Neural cell (in vitro differentiated cells): ENCODE measurements around the gene ABI3BP. TPM values are rescaled to one million over a fixed set of nuclear protein-coding genes. Genes with fewer than 3 reads are reported as not detected.

Source experiments
- H2AFZ ChIP-seq: fragments of 200-600, 300-800 bp; sonication (generic), shearing (Covaris generic); 2 replicates; pipeline ENCODE4 v1.6.0; 2014; ENCODE audit warnings: low read depth, mild to moderate bottlenecking, antibody characterized with exemption, low read length, moderate library complexity
- H3F3A ChIP-seq: fragments of 200-600 bp; shearing (Covaris generic); 2 replicates; pipeline ENCODE4 v1.6.1; 2016; ENCODE audit warnings: mild to moderate bottlenecking, moderate library complexity, mixed read lengths, antibody characterized with exemption, low read length; ENCODE audit not compliant: insufficient read depth, poor library complexity, severe bottlenecking
- H3K27ac ChIP-seq: fragments of 200-600, 300-800 bp; sonication (generic), shearing (Covaris generic); 2 replicates; pipeline ENCODE4 v1.5.1; 2014; ENCODE audit warnings: mild to moderate bottlenecking, low read length, moderate library complexity
- H3K27me3 ChIP-seq: fragments of 300-800, 200-600 bp; sonication (generic), shearing (Covaris generic); 2 replicates; pipeline ENCODE4 v1.6.0; 2014; ENCODE audit warnings: mild to moderate bottlenecking, low read depth, low read length, moderate library complexity; ENCODE audit not compliant: insufficient read depth
- H3K36me3 ChIP-seq: fragments of 300-800, 200-600 bp; sonication (generic), shearing (Covaris generic); 2 replicates; pipeline ENCODE4 v1.5.1; 2014; ENCODE audit warnings: mild to moderate bottlenecking, antibody characterized with exemption, low read length, moderate library complexity; ENCODE audit not compliant: insufficient read depth
- H3K4me2 ChIP-seq: fragments of 300-800, 200-600 bp; sonication (generic), shearing (Covaris generic); 2 replicates; pipeline ENCODE4 v1.6.0; 2014; ENCODE audit warnings: mild to moderate bottlenecking, low read length
- H3K4me3 ChIP-seq: fragments of 300-800, 200-600 bp; sonication (generic), shearing (Covaris generic); 2 replicates; pipeline ENCODE4 v1.5.1; 2014; ENCODE audit warnings: mild to moderate bottlenecking, low read length, moderate library complexity
- H3K79me2 ChIP-seq: fragments of 200-600 bp; shearing (Covaris generic); replicated peaks from 2 replicates; pipeline ENCODE4 v1.6.0; 2014; ENCODE audit warnings: mild to moderate bottlenecking, low read length, moderate library complexity; ENCODE audit not compliant: insufficient read depth
- H3K9ac ChIP-seq: fragments of 300-800, 200-600 bp; sonication (generic), shearing (Covaris generic); 2 replicates; pipeline ENCODE4 v1.6.1; 2016; ENCODE audit warnings: mild to moderate bottlenecking, low read length, mixed read lengths
- H3K9me2 ChIP-seq: fragments of 200-600 bp; shearing (Covaris generic); 2 replicates; pipeline ENCODE4 v1.6.1; 2016; ENCODE audit warnings: mild to moderate bottlenecking, low read length, mixed read lengths; ENCODE audit not compliant: insufficient read depth
- H3K9me3 ChIP-seq: fragments of 200-600, 300-800 bp; sonication (generic), shearing (Covaris generic); 2 replicates; pipeline ENCODE4 v1.6.1; 2016; ENCODE audit warnings: mild to moderate bottlenecking, mixed run types, low read length, moderate library complexity, mixed read lengths
- H4K20me1 ChIP-seq: fragments of 200-600 bp; shearing (Covaris generic); 2 replicates; pipeline ENCODE4 v1.6.1; 2016; ENCODE audit warnings: mild to moderate bottlenecking, mixed run types; ENCODE audit not compliant: insufficient read depth
- CTCF ChIP-seq: fragments of 450-650 bp; IDR thresholded peaks from 2 replicates; pipeline ENCODE4 v1.5.1; 2014; ENCODE audit warnings: antibody characterized with exemption, mild to moderate bottlenecking, moderate library complexity; ENCODE audit not compliant: poor library complexity, severe bottlenecking
- EP300 ChIP-seq: fragments of 450-650 bp; conservative IDR thresholded peaks from 2 replicates; pipeline ENCODE4 v1.6.1; 2014; ENCODE audit warnings: antibody characterized with exemption, mild to moderate bottlenecking, moderate library complexity; ENCODE audit not compliant: poor library complexity, severe bottlenecking
- EZH2 ChIP-seq: fragments of 200-600, 300-800 bp; shearing (Covaris generic), sonication (generic); IDR thresholded peaks from 2 replicates; pipeline ENCODE4 v1.6.1; 2014; ENCODE audit warnings: antibody characterized with exemption, low read length, borderline replicate concordance, mild to moderate bottlenecking; ENCODE audit not compliant: insufficient read depth, poor library complexity, severe bottlenecking
- MXI1 ChIP-seq: fragments of 450-650 bp; conservative IDR thresholded peaks from 2 replicates; pipeline ENCODE4 v1.6.1; 2014; ENCODE audit warnings: antibody characterized with exemption, mild to moderate bottlenecking; ENCODE audit not compliant: poor library complexity, severe bottlenecking
- POLR2AphosphoS5 ChIP-seq: IDR thresholded peaks from 2 replicates; pipeline ENCODE4 v1.6.1; 2012
- RAD21 ChIP-seq: fragments of 450-650 bp; conservative IDR thresholded peaks from 2 replicates; pipeline ENCODE4 v1.6.1; 2014; ENCODE audit warnings: antibody characterized with exemption, mild to moderate bottlenecking, moderate library complexity
- REST ChIP-seq: IDR thresholded peaks from 2 replicates; pipeline ENCODE4 v1.6.1; 2012; ENCODE audit warnings: borderline replicate concordance
- SMC3 ChIP-seq: fragments of 450-650 bp; conservative IDR thresholded peaks from 2 replicates; pipeline ENCODE4 v1.6.1; 2014; ENCODE audit warnings: antibody characterized with exemption, mild to moderate bottlenecking, moderate library complexity; ENCODE audit not compliant: poor library complexity
- TAF1 ChIP-seq: IDR thresholded peaks from 2 replicates; pipeline ENCODE4 v1.6.1; 2012; ENCODE audit warnings: low read depth
- polyA plus RNA-seq: library from polyadenylated mRNA; depleted of rRNA; stranded (reverse); fragments of >200 nt; gene quantifications from 2 replicates; pipeline ENCODE4 v1.2.3, GENCODE V29; 2014

Gene ABI3BP
- polyA plus RNA-seq, 1 donor from 2014 or later = not detected

GRCh38 chr3:100954990-100955389 is 38.2 kb downstream of the ABI3BP start:
- Histone ChIP-seq H3K36me3 (no peaks in the 10 kb centered on the region), H3K79me2 (no peaks in the 10 kb centered on the region), H3K27ac (no peak overlapping the region), H3K9ac (no peak overlapping the region), H3K9me3 (no peaks in the 10 kb centered on the region), H4K20me1 (no peaks in the 10 kb centered on the region), H3K27me3 (no peaks in the 10 kb centered on the region), H3K4me3 (no peak overlapping the region), H3K4me2 (no peak overlapping the region), H3F3A (no peaks in the 10 kb centered on the region), H2AFZ (no peak overlapping the region), H3K9me2 (no peaks in the 10 kb centered on the region)
- TF ChIP-seq RAD21 (no peak), MXI1 (no peak), CTCF (no peak), SMC3 (no peak), EZH2 (no peak), REST (no peak), POLR2AphosphoS5 (no peak), TAF1 (no peak), EP300 (no peak)

GRCh38 chr3:100954199-100954935 is 38.9 kb downstream of the ABI3BP start:
- no peaks in the 10 kb centered on the region for H3K27me3 ChIP-seq
- no peaks in the 10 kb centered on the region for H3F3A ChIP-seq
- no peaks in the 10 kb centered on the region for H3K9me3 ChIP-seq
- H3K4me3 ChIP-seq = no peak overlapping the region
- H3K9me2 ChIP-seq = no peaks in the 10 kb centered on the region
- H3K4me2 ChIP-seq = no peak overlapping the region
- TF ChIP-seq POLR2AphosphoS5 = no peak
- no peak for TF ChIP-seq EZH2
- TF ChIP-seq MXI1 = no peak
- TF ChIP-seq EP300 = no peak
- TF ChIP-seq RAD21 = no peak
- no peak for TF ChIP-seq CTCF
- no peak for TF ChIP-seq REST
- TF ChIP-seq SMC3 = no peak
- no peak for TF ChIP-seq TAF1
- no peak overlapping the region for H2AFZ ChIP-seq
- no peak overlapping the region for H3K27ac ChIP-seq
- H3K79me2 ChIP-seq = no peaks in the 10 kb centered on the region
- no peak overlapping the region for H3K9ac ChIP-seq
- H3K36me3 ChIP-seq = no peaks in the 10 kb centered on the region
- no peaks in the 10 kb centered on the region for H4K20me1 ChIP-seq
